HuH-7 (cell line): Measurements from ENCODE around the gene FOXK1.

ENCODE experiments used
- DNase-seq: peaks from one replicate; pipeline ENCODE4 v3.0.0; 2011; ENCODE audit warnings: low spot score

Gene FOXK1

GRCh38 chr7:4819560-4820404 lies 137.7 kb downstream of the FOXK1 start:
- DNase-seq, result no peak

DNA sequence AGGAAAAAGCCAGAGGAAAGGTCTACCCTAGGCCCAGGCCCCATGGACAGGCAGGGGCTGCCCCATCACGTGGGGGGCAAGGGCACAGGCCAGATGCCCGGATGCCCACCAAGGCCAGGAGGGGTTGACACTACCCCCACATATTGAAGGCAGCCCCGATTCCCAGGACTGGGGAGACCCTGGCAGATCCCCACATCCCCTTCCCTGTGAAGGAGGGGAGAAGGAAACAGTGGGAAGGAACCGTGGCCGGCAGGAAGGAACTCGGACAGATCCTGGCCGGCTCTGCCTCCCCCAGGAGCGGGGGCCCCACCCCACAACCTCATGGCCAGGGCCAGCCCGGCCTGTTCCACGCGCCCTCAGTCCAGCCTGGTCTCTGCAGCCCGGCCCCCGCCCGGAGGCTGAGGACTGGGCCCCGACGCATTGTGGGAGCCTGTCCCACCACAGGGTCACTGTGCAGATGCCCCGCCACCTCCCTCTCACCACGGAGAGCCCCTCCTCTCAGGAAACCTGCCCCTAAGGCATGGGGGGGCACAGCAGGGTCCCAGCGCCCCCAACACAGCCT lies 138.4 kb downstream of the FOXK1 start:
- DNase-seq, result no peak
